ENCODE results near the gene VSTM2B.

Gene VSTM2B

GRCh38 chr19:29576761-29577648, 51.2 kb downstream of the VSTM2B start:
- no peaks in the 10 kb centered on the region for H3K4me1 ChIP-seq (ENCODE audit: control insufficient read depth, insufficient read depth, low read length)
- 75 to 76% methylated on average over 15 of the region's 15 CpGs for WGBS, 2 experiments
- H3K36me3 ChIP-seq (ENCODE audit: control insufficient read depth, insufficient read depth, low read length) = no peaks in the 10 kb centered on the region
- no peak overlapping the region for H3K4me3 ChIP-seq (ENCODE audit: insufficient read depth, low read depth, low read length)
- H3K27ac ChIP-seq (ENCODE audit: insufficient read depth, low read depth, low read length, poor library complexity, severe bottlenecking) = no peak overlapping the region
- H3K9me3 ChIP-seq (ENCODE audit: control insufficient read depth, low read length) = no peaks in the 10 kb centered on the region
- H3K27me3 ChIP-seq (ENCODE audit: control insufficient read depth, insufficient read depth, low read length, poor library complexity, severe bottlenecking) = peaks cover 10% of the 10 kb centered on the region

- H3K4me1 ChIP-seq (ENCODE audit: control insufficient read depth, insufficient read depth, low read length) = no peaks in the 10 kb centered on the region
- H3K9me3 ChIP-seq (ENCODE audit: control insufficient read depth, low read length) = no peaks in the 10 kb centered on the region
- peaks cover 10% of the 10 kb centered on the region for H3K27me3 ChIP-seq (ENCODE audit: control insufficient read depth, insufficient read depth, low read length, poor library complexity, severe bottlenecking)
- 76 to 81% methylated on average over 3 of the region's 3 CpGs for WGBS, 2 experiments
- H3K4me3 ChIP-seq (ENCODE audit: insufficient read depth, low read depth, low read length) = no peak overlapping the region
- no peaks in the 10 kb centered on the region for H3K36me3 ChIP-seq (ENCODE audit: control insufficient read depth, insufficient read depth, low read length)
- H3K27ac ChIP-seq (ENCODE audit: insufficient read depth, low read depth, low read length, poor library complexity, severe bottlenecking) = no peak overlapping the region
These were observed 51.8 kb downstream of the VSTM2B start for GRCh38 chr19:29577649-29577963.

- no peaks in the 10 kb centered on the region for H3K4me1 ChIP-seq (ENCODE audit: control insufficient read depth, insufficient read depth, low read length)
- H3K27me3 ChIP-seq (ENCODE audit: control insufficient read depth, insufficient read depth, low read length, poor library complexity, severe bottlenecking) = peaks cover 10% of the 10 kb centered on the region
- no peaks in the 10 kb centered on the region for H3K9me3 ChIP-seq (ENCODE audit: control insufficient read depth, low read length)
- H3K27ac ChIP-seq (ENCODE audit: insufficient read depth, low read depth, low read length, poor library complexity, severe bottlenecking) = no peak overlapping the region
- WGBS, 2 experiments = 80 to 82% methylated on average over 8 of the region's 8 CpGs
- H3K4me3 ChIP-seq (ENCODE audit: insufficient read depth, low read depth, low read length) = no peak overlapping the region
- no peaks in the 10 kb centered on the region for H3K36me3 ChIP-seq (ENCODE audit: control insufficient read depth, insufficient read depth, low read length)
These were observed 52.6 kb downstream of the VSTM2B start for GRCh38 chr19:29578349-29578748.

- H3K27ac ChIP-seq (ENCODE audit: insufficient read depth, low read depth, low read length, poor library complexity, severe bottlenecking) = no peak overlapping the region
- 88 to 90% methylated on average over 6 of the region's 6 CpGs for WGBS, 2 experiments
These were observed 53.6 kb downstream of the VSTM2B start for GRCh38 chr19:29579308-29579910.

GRCh38 chr19:29581398-29581797, 55.6 kb downstream of the VSTM2B start:
- H3K36me3 ChIP-seq (ENCODE audit: control insufficient read depth, insufficient read depth, low read length) = no peaks in the 10 kb centered on the region
- no peaks in the 10 kb centered on the region for H3K4me1 ChIP-seq (ENCODE audit: control insufficient read depth, insufficient read depth, low read length)
- H3K9me3 ChIP-seq (ENCODE audit: control insufficient read depth, low read length) = no peaks in the 10 kb centered on the region
- no peak overlapping the region for H3K27ac ChIP-seq (ENCODE audit: insufficient read depth, low read depth, low read length, poor library complexity, severe bottlenecking)
- 91% methylated on average over 1 of the region's 1 CpG for WGBS, 2 experiments
- no peak overlapping the region for H3K4me3 ChIP-seq (ENCODE audit: insufficient read depth, low read depth, low read length)
- H3K27me3 ChIP-seq (ENCODE audit: control insufficient read depth, insufficient read depth, low read length, poor library complexity, severe bottlenecking) = peaks cover 5% of the 10 kb centered on the region

More at GRCh38 chr19:29579308-29579910, 53.6 kb downstream of the VSTM2B start:
- Histone ChIP-seq H3K27me3 (ENCODE audit: control insufficient read depth, insufficient read depth, low read length, poor library complexity, severe bottlenecking) (peaks cover 10% of the 10 kb centered on the region), H3K4me1 (ENCODE audit: control insufficient read depth, insufficient read depth, low read length) (no peaks in the 10 kb centered on the region), H3K9me3 (ENCODE audit: control insufficient read depth, low read length) (no peaks in the 10 kb centered on the region), H3K4me3 (ENCODE audit: insufficient read depth, low read depth, low read length) (no peak overlapping the region), H3K36me3 (ENCODE audit: control insufficient read depth, insufficient read depth, low read length) (no peaks in the 10 kb centered on the region)

- Histone ChIP-seq H3K9me3 (ENCODE audit: control insufficient read depth, low read length) (no peaks in the 10 kb centered on the region), H3K27me3 (ENCODE audit: control insufficient read depth, insufficient read depth, low read length, poor library complexity, severe bottlenecking) (peaks cover 8% of the 10 kb centered on the region), H3K27ac (ENCODE audit: insufficient read depth, low read depth, low read length, poor library complexity, severe bottlenecking) (no peak overlapping the region), H3K4me1 (ENCODE audit: control insufficient read depth, insufficient read depth, low read length) (no peaks in the 10 kb centered on the region), H3K4me3 (ENCODE audit: insufficient read depth, low read depth, low read length) (no peak overlapping the region), H3K36me3 (ENCODE audit: control insufficient read depth, insufficient read depth, low read length) (no peaks in the 10 kb centered on the region)
- WGBS, 2 experiments = 83 to 92% methylated on average over 1 of the region's 1 CpG
These were observed 57.6 kb downstream of the VSTM2B start for GRCh38 chr19:29583196-29583999.

GRCh38 chr19:29586401-29586800, 60.6 kb downstream of the VSTM2B start:
- H3K36me3 ChIP-seq (ENCODE audit: control insufficient read depth, insufficient read depth, low read length) = no peaks in the 10 kb centered on the region
- WGBS, 2 experiments = 90 to 91% methylated on average over 2 of the region's 2 CpGs
- peaks cover 8% of the 10 kb centered on the region for H3K27me3 ChIP-seq (ENCODE audit: control insufficient read depth, insufficient read depth, low read length, poor library complexity, severe bottlenecking)
- H3K27ac ChIP-seq (ENCODE audit: insufficient read depth, low read depth, low read length, poor library complexity, severe bottlenecking) = no peak overlapping the region
- H3K9me3 ChIP-seq (ENCODE audit: control insufficient read depth, low read length) = no peaks in the 10 kb centered on the region
- H3K4me1 ChIP-seq (ENCODE audit: control insufficient read depth, insufficient read depth, low read length) = no peaks in the 10 kb centered on the region
- H3K4me3 ChIP-seq (ENCODE audit: insufficient read depth, low read depth, low read length) = no peak overlapping the region

- 84 to 85% methylated on average over 3 of the region's 3 CpGs for WGBS, 2 experiments
- H3K4me3 ChIP-seq (ENCODE audit: insufficient read depth, low read depth, low read length) = no peak overlapping the region
- no peaks in the 10 kb centered on the region for H3K4me1 ChIP-seq (ENCODE audit: control insufficient read depth, insufficient read depth, low read length)
- no peak overlapping the region for H3K27ac ChIP-seq (ENCODE audit: insufficient read depth, low read depth, low read length, poor library complexity, severe bottlenecking)
- no peaks in the 10 kb centered on the region for H3K9me3 ChIP-seq (ENCODE audit: control insufficient read depth, low read length)
- peaks cover 8% of the 10 kb centered on the region for H3K27me3 ChIP-seq (ENCODE audit: control insufficient read depth, insufficient read depth, low read length, poor library complexity, severe bottlenecking)
- H3K36me3 ChIP-seq (ENCODE audit: control insufficient read depth, insufficient read depth, low read length) = no peaks in the 10 kb centered on the region
These were observed 61.3 kb downstream of the VSTM2B start for GRCh38 chr19:29587059-29587458.

- no peaks in the 10 kb centered on the region for H3K36me3 ChIP-seq (ENCODE audit: control insufficient read depth, insufficient read depth, low read length)
- no peak overlapping the region for H3K27ac ChIP-seq (ENCODE audit: insufficient read depth, low read depth, low read length, poor library complexity, severe bottlenecking)
- peaks cover 8% of the 10 kb centered on the region for H3K27me3 ChIP-seq (ENCODE audit: control insufficient read depth, insufficient read depth, low read length, poor library complexity, severe bottlenecking)
- H3K4me3 ChIP-seq (ENCODE audit: insufficient read depth, low read depth, low read length) = no peak overlapping the region
- no peaks in the 10 kb centered on the region for H3K9me3 ChIP-seq (ENCODE audit: control insufficient read depth, low read length)
- no peaks in the 10 kb centered on the region for H3K4me1 ChIP-seq (ENCODE audit: control insufficient read depth, insufficient read depth, low read length)
- WGBS, 2 experiments = 87% methylated on average over 2 of the region's 2 CpGs; no CpG with 5 or more reads in 1 of the 2 experiments
These were observed 61.8 kb downstream of the VSTM2B start for GRCh38 chr19:29587518-29587986.

GRCh38 chr19:29588095-29588494, 62.3 kb downstream of the VSTM2B start:
- H3K27ac ChIP-seq (ENCODE audit: insufficient read depth, low read depth, low read length, poor library complexity, severe bottlenecking) = no peak overlapping the region
- 91 to 94% methylated on average over 2 of the region's 2 CpGs for WGBS, 2 experiments
- no peaks in the 10 kb centered on the region for H3K4me1 ChIP-seq (ENCODE audit: control insufficient read depth, insufficient read depth, low read length)
- peaks cover 8% of the 10 kb centered on the region for H3K27me3 ChIP-seq (ENCODE audit: control insufficient read depth, insufficient read depth, low read length, poor library complexity, severe bottlenecking)
- H3K9me3 ChIP-seq (ENCODE audit: control insufficient read depth, low read length) = no peaks in the 10 kb centered on the region
- no peaks in the 10 kb centered on the region for H3K36me3 ChIP-seq (ENCODE audit: control insufficient read depth, insufficient read depth, low read length)
- no peak overlapping the region for H3K4me3 ChIP-seq (ENCODE audit: insufficient read depth, low read depth, low read length)
